HG03280 (cell line): ENCODE data around the gene DEFB116.
"Not testable (repeated sequence)": the region's sequence is repeated elsewhere in the genome, so short reads cannot be mapped to it uniquely, and the experiment has no call there.

ENCODE experiments used
- ATAC-seq: cut with Tn5 transposase; IDR thresholded peaks from one replicate; pipeline ENCODE4 v1.9.1; 2021; ENCODE audit warnings: mild to moderate bottlenecking, moderate library complexity; ENCODE audit not compliant: unreplicated experiment

DEFB116 gene, protein sequence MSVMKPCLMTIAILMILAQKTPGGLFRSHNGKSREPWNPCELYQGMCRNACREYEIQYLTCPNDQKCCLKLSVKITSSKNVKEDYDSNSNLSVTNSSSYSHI

DNA sequence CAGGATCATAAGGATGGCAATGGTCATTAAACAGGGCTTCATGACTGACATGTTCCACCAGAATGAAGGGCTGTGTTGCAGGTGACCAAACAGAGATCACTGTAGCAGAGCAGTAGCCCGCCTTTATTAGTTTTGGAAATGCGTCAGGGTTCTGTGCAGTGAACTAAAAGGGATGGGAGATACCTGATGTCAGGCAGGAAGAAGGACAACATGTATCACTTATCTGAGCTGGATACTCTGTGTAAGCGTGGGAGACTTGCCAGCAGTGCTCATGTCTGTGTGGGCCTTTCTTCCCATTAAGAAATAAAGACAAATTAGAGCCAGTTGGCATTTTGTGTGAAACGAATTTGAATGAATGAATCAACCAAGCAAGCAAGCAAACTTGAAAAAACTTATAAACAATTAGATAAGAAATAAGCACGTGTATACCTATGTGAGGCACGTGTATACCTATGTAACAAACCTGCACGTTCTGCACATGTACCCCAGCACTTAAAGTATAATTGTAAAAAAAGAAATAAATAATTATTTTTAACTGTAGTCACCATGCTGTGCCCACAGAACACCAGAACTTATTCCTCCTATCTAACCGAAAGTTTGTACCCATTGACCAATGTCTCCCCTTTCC lies at the start of gene DEFB116:
Gene DEFB116 (minus strand): TSS at position 51 of the 628 bp plus-strand sequence. CDS start 0 bp downstream, at position 51.
- no peak for ATAC-seq

DNA sequence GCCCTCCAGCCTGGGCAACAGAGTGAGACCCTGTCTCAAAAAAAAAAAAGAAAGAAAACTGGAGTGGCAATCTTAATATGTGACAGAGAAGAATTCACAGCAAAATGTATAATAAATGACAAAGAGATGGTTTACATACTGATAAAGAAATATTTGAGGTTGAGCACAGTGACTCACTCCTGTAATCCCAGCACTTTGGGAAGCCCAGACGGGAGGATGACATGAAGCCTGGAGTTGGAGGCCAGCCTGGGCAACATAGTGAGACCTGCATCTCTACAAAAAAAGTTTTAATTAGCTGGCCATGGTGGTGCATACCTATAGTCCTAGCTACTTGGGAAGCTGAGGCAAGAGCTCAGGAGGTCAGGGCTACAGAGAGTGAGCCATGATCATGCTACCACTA lies 47.6 kb upstream of the DEFB116 start:
- no peak for ATAC-seq

DNA sequence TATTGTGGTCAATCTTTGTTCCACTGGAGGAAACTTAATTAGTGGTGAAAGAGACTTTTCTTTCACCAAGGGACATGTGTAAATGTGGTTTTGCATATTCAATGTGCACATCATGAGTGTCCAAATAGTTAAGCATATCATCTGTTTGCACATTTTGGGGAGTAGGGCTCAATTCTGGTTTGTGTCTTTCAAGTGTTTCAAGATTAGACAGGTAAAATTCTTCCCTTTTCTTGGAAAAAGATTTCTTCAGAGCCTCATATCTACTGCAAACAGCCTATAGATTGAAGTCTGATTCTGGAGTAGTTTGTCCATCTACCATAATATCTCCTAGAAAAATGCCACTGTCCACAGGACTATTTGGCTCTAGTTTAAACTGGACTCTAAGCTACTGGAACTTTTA lies 33.1 kb upstream of the DEFB116 start:
- ATAC-seq = no peak

DNA sequence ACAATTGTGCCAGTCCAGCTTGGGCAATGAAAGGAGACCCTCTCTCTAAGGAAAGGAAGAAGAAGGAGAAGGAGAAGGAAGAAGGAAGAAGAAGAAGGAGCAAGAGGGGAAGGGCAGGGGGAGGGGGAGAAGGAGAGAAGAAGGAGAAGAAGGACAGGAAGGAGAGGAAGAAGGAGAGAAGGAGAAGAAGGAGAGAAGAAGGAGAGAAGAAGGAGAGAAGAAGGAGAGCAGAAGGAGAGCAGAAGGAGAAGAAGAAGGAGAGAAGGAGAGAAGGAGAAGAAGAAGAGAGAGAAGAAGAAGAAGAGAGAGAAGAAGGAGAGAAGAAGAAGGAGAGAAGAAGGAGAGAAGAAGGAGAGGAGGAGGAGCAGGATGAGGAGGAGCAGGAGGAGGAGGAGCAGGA lies 22.5 kb upstream of the DEFB116 start:
- ATAC-seq = no peak

DNA sequence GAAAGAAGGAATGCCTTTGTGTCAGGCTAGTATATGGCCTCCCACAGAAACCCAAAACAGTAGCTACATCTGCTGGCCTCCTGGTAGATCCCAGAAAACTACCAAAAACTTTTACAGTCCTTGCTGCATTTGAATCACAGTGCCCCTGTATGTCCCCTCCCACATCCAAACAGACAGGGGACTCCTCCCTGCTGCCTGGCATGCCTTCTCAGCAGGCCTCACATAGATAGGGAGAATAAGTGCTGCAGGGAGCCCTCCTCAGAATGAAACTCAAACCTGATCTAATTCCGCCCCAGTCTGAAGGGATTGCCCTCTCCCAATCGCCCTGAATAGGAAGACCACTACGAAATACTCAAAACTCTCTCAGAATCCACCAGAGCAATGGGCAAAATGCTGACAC lies 14.1 kb upstream of the DEFB116 start:
- ATAC-seq = no peak

DNA sequence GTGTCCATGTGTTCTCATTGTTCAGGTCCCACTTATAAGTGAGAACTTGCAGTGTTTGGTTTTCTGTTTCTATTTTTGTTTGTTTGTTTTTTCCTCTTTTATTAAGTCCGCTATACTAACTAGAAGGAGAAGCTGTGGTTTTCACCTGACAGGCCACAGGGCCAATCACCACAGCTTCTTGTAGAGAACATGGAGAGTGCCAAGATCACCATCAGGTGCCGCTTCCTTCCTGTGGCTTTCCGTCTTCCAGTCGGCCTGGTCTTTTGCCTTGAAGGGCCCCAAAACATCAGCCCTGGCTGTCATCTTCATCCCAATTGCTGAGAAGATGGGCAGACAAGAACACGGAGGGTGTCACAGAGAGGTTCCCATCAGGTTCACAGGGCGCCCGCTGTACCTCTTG lies 23.4 kb downstream of the DEFB116 start:
- not testable (repeated sequence) for ATAC-seq

DNA sequence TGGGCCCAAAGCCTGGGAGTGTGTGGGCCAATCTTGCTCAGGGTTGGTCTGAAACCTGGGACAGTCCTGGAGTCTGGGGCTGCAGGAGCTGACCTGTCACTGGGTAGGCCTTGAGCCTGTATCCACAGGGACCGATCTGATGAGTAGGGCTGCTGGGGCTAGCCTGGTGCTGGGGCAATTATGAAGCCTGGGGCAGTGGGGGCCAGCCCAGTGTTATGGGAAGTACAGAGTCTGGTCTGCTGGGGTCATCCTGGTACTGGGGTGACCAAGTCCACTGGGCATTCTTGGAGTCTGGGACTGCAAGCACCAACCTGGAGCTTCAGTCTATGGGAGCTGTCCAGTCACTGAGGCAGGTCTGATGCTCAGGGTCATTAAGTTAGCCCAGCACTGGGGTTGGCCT lies 30.2 kb downstream of the DEFB116 start:
- ATAC-seq = no peak

DNA sequence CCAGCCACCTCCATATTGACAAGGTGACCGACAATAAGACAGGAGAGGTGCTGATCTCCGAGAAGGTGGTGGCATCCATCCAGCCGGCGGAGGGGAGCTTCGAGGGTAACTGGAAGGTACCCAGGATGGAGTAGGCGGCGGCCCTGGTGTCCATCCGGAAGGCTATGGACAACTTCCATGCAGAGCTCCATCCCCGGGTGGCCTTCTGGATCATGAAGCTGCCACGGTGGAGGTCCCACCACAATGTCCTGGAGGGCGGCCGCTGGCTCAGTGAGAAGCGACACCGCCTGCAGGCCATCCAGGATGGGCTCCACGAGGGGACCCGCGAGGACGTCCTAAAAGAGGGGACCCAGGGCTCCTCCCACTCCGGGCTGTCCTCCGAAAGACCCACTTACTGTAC lies 33.9 kb downstream of the DEFB116 start:
- ATAC-seq = no peak

DNA sequence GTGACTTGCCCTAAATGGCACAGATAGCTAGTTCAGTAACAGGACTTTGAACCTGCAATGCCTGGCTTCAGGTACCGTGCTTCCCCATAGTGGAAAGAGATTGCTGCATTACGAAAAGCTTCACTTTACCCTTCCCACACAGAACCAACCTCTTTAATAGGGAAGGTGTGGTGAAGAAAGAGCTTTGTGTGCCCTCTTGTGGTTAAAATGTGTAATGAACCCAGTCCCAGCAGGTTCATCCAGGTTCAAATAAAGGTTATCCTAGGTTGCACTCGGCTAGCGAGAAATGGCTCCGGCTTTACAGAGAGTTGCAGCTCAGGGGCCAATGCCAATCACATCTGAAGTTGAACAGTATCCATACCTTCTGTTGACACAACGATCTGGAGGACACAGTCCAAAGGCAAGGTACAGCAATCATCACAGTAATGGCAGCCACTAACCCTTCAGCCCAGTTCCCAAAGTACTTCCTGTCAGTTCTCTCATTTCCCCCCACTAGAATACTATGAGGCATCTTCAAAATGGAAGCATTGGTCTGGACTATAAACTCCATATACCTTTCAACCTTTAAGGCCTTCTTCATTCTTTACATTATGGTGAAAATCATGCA lies 48.0 kb downstream of the DEFB116 start:
- ATAC-seq = no peak

DNA sequence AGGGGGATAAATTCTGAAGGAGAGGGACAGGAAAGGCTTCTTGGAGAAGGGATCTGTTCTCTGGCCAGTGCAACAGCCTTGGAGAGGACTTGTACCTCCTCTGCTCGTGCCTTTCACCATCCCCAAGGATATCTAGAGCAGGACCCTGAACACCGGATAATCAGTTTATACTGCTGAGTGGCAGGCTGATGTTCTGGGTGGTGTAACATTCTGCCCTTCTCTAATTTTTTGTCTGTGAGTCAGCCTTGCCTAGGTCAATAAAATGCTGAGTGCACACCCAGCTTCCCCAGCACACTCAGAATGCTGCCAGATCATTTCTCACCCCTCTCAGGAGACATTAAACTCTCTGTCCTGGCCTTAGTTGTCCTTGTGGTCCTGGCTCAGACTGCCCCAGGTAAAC lies 51.0 kb downstream of the DEFB116 start, which contains the start of gene DEFB115:
Gene DEFB115 (plus strand): TSS at position 301 of the 400 bp plus-strand sequence. CDS start 0 bp downstream, at position 301.
- no peak for ATAC-seq

DNA sequence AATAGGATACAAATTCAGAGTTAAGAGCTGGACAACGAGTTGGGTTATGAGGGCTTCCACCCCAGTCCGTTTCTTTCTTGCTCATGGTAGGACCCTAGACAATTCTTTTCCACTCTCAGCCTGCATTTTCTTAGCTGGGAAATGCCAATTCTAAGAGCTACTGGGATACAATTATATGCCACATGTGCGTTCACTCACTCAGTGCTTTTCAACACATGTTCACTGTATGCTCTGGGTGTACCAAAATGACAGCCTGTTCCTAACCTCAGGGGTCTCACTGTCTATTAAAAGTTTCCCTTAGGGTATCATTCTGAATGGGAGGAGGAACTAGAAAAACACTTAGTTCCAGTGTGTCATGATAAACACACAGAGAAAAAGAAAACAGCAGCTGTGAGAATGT lies 51.4 kb downstream of the DEFB116 start:
- no peak for ATAC-seq
